GM15510 (cell line): ENCODE results near the gene RPL13A.

Experiments
- POLR2A ChIP-seq: IDR thresholded peaks from 3 replicates; pipeline ENCODE4 v1.6.1; 2011; ENCODE audit warnings: borderline replicate concordance; ENCODE audit not compliant: insufficient read length; ENCODE audit errors: extremely low read depth

Gene RPL13A

DNA sequence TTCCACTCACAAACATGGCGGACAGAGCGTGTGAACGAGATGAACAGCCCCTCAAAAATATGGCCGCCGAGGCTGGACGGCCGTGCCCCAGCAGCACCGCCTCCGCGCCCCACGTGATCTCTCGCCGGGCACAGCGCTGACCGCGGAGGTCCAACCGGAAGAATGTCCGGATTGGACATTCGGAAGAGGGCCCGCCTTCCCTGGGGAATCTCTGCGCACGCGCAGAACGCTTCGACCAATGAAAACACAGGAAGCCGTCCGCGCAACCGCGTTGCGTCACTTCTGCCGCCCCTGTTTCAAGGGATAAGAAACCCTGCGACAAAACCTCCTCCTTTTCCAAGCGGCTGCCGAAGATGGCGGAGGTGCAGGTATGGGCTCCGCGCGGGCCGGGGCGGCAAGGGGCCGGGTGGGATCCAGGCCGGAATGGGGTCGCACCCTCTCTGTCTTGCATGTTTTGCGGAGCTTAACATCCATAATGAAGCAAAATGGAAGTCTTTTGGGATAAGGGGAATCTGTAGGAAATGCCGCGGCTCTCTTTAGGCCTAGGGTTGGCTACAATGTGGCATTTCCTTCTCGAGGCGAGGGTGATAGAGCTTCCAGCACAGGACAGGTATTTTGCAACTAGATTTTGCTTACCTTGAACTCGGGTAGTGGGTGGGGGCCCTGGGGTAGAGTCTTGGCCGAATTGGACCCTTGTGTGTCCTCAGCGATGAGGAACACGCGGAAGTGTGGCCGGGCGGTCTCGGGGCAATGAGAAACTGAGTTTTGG lies at the start of gene RPL13A:
Gene RPL13A (plus strand): TSS at position 332 of the 769 bp plus-strand sequence. CDS start 22 bp downstream, at position 354.
- peak; percentile 99 for TF ChIP-seq POLR2A

DNA sequence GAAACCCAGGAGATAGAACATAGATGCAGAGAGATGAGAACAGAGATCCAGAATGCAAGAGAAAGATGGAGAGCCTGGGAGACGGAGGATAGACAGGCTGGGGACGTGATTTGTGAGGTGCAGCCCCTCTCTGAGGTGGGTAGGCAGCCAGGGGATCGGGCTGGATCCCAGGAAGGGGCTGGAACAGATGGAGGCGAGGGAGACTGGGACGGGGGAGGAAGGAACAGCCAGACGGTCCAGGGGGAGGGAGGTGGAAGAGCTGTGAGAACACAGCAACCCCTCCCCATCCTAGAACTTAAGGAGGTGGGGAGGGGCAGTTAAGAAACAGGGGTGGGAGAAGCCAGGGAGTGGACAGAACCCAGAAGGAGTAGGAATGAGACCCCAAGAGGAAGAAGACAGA lies 49.1 kb upstream of the RPL13A start:
- TF ChIP-seq POLR2A = no peak

GRCh38 chr19:49439836-49440235 lies 47.6 kb upstream of the RPL13A start:
- no peak for TF ChIP-seq POLR2A

DNA sequence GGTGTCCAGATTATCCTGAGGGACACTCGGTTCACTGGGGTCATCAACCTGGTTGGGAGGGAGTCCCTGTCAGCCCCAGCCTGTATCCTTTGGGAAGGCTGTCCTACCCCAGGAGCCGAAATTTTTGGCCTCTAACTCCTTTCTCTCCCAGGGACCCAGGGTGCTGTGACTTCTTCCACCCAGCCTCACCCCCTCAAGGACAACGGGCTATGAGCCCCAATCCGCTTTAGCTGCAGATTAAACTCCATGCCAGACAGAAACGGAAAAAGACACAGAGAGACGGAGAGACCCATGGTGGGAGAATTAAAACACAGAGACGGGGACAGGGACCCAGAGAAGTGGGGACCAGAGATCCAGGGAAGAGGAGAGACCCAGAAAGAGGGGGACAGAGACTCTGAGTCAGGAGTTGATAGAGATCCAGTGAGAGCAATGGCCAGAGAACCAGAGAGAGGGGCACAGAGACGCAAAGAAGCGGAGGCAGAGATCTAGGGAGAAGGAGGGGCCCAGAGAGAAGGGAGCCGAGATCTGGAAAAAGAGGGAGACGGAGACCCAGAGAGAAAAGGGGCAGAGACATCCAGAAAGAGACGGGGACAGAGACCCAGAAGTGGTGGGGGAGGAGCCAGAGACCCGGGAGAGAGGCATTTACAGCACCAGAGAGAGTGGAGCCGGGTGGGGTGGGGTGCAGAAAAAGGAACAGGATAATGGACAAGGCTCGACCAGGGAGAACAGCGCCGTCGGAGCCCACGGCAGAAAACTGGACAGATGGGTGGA lies 46.8 kb upstream of the RPL13A start:
- TF ChIP-seq POLR2A = no peak

- no peak for TF ChIP-seq POLR2A
Observed at GRCh38 chr19:49441210-49441959, 46.0 kb upstream of the RPL13A start, which contains the start of gene SLC17A7. TSS of gene SLC17A7 (minus strand) at chr19:49441527. CDS start at chr19:49441379, 148 bp downstream.

DNA sequence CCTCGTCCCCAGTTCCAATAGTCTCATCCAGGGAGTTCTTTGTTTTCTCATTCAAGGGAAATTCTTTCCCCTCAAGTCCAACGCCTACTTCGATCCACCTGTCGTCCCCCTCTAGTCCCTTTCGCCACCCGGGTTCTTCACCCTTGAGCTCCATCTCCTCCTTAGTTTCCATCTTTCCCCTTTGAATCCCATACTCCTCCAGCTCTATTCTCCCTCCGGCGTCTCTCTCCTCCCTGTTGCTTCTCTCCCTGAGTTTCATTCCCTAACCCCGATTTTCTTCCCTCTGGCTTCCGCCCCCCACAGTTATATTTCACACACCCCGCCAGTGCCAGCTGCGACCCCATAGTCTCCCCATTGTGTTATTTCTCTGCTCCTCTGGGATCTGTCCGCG lies 45.5 kb upstream of the RPL13A start:
- TF ChIP-seq POLR2A = no peak

GRCh38 chr19:49442354-49442753 lies 45.1 kb upstream of the RPL13A start:
- TF ChIP-seq POLR2A = no peak

DNA sequence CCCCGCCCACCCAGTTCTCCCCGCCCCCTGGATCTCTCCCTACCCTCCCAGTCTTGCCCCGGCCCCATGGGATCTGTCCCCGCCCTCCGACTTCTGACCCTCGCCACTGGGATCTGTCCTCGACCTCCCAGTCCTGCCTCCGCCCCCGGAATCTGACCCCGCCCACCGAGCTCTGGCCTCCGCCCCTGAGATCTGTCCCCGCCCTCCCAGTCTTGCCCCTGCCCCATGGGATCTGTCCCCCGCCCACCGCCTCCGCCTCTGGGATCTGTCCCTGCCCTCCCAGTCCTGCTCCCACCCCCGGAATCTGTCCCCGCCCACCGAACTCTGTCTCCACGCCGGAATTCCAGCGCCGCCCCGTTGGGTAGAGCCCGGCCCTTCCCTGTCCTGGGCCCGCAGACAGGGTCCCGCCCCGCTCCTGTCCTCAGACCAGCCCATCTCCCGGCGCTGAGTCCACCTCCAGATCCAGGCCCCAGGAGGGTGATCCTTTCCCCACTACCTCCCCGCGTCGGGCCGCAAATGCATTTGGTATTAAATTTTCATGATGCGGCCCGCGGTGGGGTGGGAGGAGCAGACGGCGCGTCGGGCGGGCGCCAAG lies 44.5 kb upstream of the RPL13A start:
- TF ChIP-seq POLR2A = no peak

GRCh38 chr19:49443366-49444099 lies 43.9 kb upstream of the RPL13A start:
- no peak for TF ChIP-seq POLR2A

GRCh38 chr19:49445997-49446396 lies 41.4 kb upstream of the RPL13A start:
- TF ChIP-seq POLR2A = no peak

DNA sequence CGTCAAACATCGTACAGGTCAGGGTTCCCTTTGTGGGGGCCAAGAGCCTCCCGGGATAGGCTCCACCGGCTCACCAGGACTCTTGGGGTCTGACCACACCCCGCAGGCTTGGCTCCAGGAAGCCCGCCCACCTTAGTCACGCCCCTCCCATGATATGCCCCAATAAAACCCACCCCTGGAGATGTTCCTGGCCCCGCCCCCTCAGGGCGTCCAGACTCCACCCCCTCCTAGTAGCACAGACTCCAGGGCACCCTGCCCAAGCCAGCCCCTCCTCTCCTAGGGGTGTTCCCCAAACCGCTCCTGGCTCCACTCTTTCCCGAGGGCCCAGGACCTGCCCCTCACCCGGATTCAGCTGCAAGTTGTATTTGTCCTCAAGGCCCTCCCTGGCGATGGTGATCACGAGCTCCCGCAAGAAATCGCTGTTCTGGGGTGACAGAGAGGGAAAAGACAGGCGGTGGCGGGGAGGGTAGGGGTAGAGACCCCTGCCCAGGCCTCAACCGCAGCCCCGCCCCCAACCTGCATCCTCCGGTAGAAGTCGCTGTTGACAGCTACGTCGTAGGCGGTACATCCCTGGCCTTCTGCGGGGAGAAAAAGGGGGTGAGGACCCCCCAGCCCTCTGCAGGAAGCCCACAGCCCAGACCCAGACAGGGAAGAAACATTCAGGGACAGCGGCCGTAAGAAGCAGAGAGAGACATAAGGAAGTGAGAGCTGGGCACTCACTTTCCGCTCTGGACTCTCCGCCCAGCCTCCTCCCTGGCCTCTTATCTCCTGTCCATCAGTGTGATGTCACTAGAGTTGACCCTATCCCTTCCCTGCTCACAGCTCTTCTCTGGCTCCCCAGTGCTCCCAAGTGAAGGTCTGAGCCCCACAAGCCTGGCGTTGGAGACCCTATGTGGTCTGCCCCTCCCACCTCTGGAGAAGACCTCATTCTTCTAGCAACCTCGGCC lies 39.6 kb upstream of the RPL13A start:
- no peak for TF ChIP-seq POLR2A

DNA sequence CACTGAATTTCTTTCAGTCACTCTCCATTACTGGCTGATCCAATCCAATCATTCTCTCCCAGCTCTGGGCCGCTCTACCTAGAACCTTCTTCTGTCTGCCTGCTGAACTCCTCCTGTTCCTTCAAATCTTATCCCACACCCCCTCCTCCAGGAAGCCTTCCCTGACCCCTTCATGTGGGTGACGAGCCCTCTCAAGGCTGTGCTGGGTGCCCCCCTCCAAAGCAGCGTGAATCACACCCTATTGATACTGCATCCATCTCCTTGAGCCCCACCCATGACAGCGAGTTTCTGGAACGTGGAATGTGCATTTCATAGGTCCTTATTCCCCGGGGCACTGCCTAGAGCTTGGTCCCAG lies 39.0 kb upstream of the RPL13A start:
- TF ChIP-seq POLR2A = no peak

GRCh38 chr19:49450405-49450804 lies 37.0 kb upstream of the RPL13A start:
- TF ChIP-seq POLR2A = no peak
